GM12875 (cell line): ENCODE measurements around the gene KRT4.

Experiments used
- H3K4me3 ChIP-seq: one replicate; pipeline ENCODE4 v1.5.1; 2011; ENCODE audit warnings: low read depth, low read length, control low read depth
- TF ChIP-seq, protein P1 (sequence below): IDR thresholded peaks from 2 replicates; pipeline ENCODE4 v1.5.1; 2011; ENCODE audit warnings: low read depth, mild to moderate bottlenecking, control low read depth, inconsistent platforms, low read length, moderate library complexity, borderline replicate concordance; ENCODE audit not compliant: insufficient read depth

KRT4 gene

DNA sequence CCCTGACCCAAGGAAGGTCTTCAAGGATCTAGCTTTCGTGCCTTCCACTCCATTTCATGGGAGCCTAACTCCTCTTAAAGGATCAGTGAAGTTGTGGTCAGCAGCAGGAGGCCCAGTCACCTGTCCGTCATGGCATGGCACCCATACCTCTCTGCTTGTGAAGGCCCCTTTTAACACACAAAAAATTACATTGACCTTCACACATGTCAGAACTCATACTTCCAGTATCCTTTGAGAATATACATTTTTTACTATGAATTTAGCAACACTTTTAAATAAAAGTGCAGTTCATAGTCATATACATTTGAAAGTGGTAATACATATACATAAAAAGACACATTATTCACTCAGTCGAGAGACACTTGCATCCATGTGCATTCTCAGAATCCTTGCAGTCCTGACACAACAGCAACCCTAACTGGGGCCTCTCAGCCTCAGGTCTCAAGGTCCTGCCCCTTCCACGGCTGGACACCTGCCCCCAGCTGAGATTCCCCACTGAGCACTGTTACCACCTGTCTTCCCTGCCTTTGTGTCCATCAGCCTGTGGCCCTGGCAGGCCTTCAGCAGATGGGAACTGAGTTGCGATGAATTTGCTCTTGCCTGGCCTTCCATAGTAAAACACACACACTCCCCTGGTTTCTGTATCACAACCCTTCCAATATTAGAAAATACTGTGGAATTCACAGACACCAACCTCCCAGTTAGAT lies 14.3 kb downstream of the KRT4 start:
- H3K4me3 ChIP-seq: no peak overlapping the region
- TF ChIP-seq, protein P1, sequence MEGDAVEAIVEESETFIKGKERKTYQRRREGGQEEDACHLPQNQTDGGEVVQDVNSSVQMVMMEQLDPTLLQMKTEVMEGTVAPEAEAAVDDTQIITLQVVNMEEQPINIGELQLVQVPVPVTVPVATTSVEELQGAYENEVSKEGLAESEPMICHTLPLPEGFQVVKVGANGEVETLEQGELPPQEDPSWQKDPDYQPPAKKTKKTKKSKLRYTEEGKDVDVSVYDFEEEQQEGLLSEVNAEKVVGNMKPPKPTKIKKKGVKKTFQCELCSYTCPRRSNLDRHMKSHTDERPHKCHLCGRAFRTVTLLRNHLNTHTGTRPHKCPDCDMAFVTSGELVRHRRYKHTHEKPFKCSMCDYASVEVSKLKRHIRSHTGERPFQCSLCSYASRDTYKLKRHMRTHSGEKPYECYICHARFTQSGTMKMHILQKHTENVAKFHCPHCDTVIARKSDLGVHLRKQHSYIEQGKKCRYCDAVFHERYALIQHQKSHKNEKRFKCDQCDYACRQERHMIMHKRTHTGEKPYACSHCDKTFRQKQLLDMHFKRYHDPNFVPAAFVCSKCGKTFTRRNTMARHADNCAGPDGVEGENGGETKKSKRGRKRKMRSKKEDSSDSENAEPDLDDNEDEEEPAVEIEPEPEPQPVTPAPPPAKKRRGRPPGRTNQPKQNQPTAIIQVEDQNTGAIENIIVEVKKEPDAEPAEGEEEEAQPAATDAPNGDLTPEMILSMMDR: no peak

GRCh38 chr12:52798671-52799504 lies 15.0 kb downstream of the KRT4 start:
- no peak overlapping the region for H3K4me3 ChIP-seq
- TF ChIP-seq, protein P1: no peak

DNA sequence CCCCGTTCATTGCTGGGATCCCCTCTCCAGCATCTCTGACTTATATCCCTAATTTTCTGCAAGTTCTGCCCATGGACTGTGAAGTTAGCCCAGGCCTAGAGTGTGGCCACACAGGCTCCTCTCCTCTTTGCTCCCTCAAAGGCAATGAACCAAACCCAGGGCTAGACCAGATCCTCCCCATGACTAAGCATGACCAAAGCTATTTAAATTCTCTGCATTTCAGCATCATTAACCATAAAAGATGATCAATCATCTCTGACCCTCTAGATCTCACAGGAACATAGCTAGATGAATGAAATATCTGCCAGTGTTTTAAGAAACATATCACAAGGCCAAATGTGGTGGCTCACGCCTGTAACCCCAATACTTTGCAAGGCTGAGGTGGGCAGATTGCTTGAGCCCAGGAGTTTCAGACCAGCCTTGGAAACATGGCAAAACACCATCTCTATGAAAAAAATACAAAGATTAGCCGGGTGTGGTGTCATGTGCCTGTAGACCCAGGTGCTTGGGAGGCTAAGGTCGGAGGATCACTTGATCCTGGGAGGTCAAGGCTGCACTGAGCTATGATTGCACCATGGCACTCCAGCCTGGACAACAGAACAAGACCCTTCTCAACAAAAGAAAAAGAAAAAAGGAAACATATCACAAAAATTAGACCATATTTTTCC lies 15.8 kb downstream of the KRT4 start:
- H3K4me3 ChIP-seq: no peak overlapping the region
- TF ChIP-seq, protein P1: no peak

DNA sequence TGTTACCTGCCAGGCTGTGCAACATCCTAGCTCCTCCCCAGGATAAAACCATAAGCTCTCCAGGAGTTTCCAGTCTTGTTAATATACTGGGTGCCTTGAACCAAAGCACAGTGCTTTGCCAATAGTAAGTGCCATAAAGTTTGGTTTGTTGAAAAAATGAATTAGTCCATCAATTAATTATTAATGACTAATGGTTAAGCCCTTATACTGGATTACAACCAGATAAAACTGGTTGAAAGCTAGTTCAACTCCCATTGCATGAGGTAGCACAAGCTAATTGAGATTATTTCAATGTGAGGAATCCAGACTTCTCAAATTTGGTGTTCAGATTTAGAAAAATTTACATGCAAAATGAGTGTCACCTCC lies 16.4 kb downstream of the KRT4 start:
- no peak overlapping the region for H3K4me3 ChIP-seq
- TF ChIP-seq, protein P1: no peak

DNA sequence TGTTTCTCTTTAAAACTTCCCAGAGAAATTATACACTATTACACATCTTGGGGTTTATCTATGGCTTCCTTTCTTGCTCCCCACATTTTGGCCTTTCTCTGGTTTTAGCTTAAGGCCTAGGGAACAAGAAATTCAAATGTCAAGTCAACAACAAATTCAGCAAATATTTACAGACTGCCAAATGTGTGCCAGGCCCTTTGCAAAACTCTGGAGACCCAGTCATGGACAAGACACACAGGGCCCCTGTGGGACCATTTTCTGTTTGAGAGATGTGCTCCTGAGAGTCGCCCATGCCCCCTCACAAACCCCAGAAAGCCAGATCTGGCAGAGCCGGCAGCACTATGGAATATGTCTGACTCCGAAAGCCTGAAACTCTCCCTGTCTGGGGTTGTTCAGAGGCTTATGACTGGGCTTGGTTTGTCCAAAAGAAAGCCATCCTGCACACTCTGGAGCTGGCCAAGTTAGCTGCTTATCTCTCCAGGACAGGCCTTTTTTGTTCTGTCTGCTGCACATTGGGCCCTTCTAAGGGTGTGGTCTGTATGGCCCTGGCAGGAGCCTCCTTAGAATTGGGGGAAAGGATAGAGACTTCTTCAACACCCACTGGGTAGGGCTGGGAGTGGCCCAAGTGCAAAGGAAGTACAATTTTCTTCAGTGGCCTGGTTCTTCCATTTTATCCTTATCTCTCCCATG lies 16.9 kb downstream of the KRT4 start:
- TF ChIP-seq, protein P1: no peak

DNA sequence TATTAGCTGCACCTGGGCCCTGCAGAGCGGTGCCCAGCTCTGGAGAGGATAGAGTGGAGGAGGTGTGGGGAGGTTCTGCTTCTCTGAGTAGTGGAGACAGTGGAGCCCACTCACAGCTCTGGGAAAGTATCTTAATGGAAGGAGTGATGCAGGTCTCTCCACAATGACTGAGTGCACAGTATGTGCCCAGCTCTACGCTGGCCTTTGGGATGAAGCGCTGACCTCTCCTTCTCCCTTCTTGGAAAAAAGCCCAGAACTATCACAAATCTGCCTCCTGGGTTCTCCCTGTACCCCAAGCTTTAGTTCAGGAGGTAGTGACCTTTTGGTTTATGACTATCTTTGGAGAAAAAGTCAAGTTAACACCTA lies 17.5 kb downstream of the KRT4 start:
- H3K4me3 ChIP-seq: no peak overlapping the region
- TF ChIP-seq, protein P1: no peak

More for the DNA sequence above, 16.9 kb downstream of the KRT4 start:
- no peak overlapping the region for H3K4me3 ChIP-seq
